ENCODE measurements around the gene RNPEP. TPM values are rescaled to one million over a fixed set of nuclear protein-coding genes. Genes with fewer than 3 reads are reported as not detected.

Gene RNPEP
- total and polyA plus RNA-seq, 2 of the 13 experiments (the other 11 are each of a cell fraction or from before 2014, with no cell fraction given) = 20.6 to 38.4 TPM

DNA sequence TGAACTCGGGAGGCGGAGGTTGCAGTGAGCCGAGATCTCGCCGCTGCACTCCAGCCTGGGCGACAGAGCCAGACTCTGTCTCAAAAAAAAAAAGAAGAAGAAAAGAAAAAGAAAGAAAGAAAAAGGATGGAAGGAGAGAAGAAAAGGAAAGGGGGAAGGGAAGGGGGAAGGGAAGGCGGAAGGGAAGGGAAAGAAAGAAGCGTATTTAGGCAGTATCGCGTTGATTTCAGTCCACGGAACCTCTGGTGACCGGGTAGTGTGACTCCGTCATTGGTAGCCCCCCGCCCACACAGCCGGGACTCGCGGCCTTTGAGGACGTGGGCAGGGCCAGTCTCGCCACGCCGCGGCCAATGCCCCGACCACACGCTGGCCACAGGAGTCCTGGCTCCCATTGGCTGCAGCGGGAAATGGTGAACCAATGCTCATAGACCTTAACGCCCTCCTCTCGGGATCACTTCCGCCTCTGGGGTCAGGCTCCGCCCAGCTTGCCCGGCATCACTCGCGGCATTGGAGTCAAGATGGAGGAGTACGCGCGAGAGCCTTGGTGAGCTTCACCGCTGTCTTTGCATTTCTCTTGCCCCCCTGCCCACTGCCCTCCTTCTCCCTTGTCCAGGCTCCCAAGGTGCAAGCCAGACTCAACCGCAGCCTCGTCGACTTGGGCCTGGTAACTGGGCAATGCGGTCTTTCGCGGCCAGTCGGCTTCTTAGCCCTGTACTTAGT is 27.3 kb upstream of the RNPEP start, which contains the start of gene TIMM17A (continued):
- no peak for TF ChIP-seq PBX3 (CRISPR knock-in tag; IDR thresholded peaks at IDR 0.05; ENCODE audit: borderline replicate concordance)
- TF ChIP-seq ZNF318 (CRISPR knock-in tag; IDR thresholded peaks at IDR 0.05) = no peak
- TF ChIP-seq ATRX (CRISPR knock-in tag; IDR thresholded peaks at IDR 0.05; ENCODE audit: borderline replicate concordance) = no peak
- no peak for TF ChIP-seq ZSCAN29 (CRISPR knock-in tag; conservative IDR thresholded peaks at IDR 0.05)
- TF ChIP-seq, protein P1, sequence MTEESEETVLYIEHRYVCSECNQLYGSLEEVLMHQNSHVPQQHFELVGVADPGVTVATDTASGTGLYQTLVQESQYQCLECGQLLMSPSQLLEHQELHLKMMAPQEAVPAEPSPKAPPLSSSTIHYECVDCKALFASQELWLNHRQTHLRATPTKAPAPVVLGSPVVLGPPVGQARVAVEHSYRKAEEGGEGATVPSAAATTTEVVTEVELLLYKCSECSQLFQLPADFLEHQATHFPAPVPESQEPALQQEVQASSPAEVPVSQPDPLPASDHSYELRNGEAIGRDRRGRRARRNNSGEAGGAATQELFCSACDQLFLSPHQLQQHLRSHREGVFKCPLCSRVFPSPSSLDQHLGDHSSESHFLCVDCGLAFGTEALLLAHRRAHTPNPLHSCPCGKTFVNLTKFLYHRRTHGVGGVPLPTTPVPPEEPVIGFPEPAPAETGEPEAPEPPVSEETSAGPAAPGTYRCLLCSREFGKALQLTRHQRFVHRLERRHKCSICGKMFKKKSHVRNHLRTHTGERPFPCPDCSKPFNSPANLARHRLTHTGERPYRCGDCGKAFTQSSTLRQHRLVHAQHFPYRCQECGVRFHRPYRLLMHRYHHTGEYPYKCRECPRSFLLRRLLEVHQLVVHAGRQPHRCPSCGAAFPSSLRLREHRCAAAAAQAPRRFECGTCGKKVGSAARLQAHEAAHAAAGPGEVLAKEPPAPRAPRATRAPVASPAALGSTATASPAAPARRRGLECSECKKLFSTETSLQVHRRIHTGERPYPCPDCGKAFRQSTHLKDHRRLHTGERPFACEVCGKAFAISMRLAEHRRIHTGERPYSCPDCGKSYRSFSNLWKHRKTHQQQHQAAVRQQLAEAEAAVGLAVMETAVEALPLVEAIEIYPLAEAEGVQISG (CRISPR knock-in tag; IDR thresholded peaks at IDR 0.05) = peak; percentile 79
- TF ChIP-seq RELA (CRISPR knock-in tag; IDR thresholded peaks at IDR 0.05) = no peak
- no peak; the same call in 1 of the 2 replicates for TF ChIP-seq ZMAT3 (CRISPR knock-in tag; conservative IDR thresholded peaks at IDR 0.05)
- no peak for TF ChIP-seq ZNF180 (CRISPR knock-in tag; IDR thresholded peaks at IDR 0.05; ENCODE audit: borderline replicate concordance, low read depth)
- no peak for TF ChIP-seq ZNF713 (CRISPR knock-in tag; IDR thresholded peaks at IDR 0.05)
- TF ChIP-seq CHD4 (IDR thresholded peaks at IDR 0.05; ENCODE audit: borderline replicate concordance, low read length) = peak; percentile 74; the same call in 1 of the 2 replicates
- TF ChIP-seq ZBTB26 (CRISPR knock-in tag; IDR thresholded peaks at IDR 0.05; ENCODE audit: borderline replicate concordance) = 0 out of 2 replicates have a peak, but pooled peaks have one; percentile 22
- TF ChIP-seq ZNF674 (CRISPR knock-in tag; IDR thresholded peaks at IDR 0.05; ENCODE audit: low read depth) = no peak
- peak; percentile 82 for TF ChIP-seq ZNF501 (CRISPR knock-in tag; IDR thresholded peaks at IDR 0.05)
- peak; percentile 53; the same call in 1 of the 2 replicates for TF ChIP-seq MIXL1 (CRISPR knock-in tag; IDR thresholded peaks at IDR 0.05)
- TF ChIP-seq ATF7 (IDR thresholded peaks at IDR 0.05) = no peak
- no peak for TF ChIP-seq ATF7 (CRISPR knock-in tag; IDR thresholded peaks at IDR 0.05)

All from HepG2 (cell line).